COR-L47 (cell line): Measurements from ENCODE around the gene PGD.
"Not testable (repeated sequence)": the region's sequence is repeated elsewhere in the genome, so short reads cannot be mapped to it uniquely, and the experiment has no call there.

Experiments
- DNase-seq: peaks from one replicate; lab custom pipeline; 2025; lab: John Stamatoyannopoulos, UW

Gene PGD

GRCh38 chr1:10437052-10437451 lies 38.2 kb downstream of the PGD start:
- no peak for DNase-seq

- no peak for DNase-seq
Observed at GRCh38 chr1:10438677-10439163, 39.9 kb downstream of the PGD start.

- DNase-seq: no peak
Observed at GRCh38 chr1:10440305-10440704, 41.4 kb downstream of the PGD start.

- no peak for DNase-seq
Observed at GRCh38 chr1:10440794-10441193, 41.9 kb downstream of the PGD start.

- DNase-seq: no peak
Observed at GRCh38 chr1:10444248-10444647, 45.4 kb downstream of the PGD start.

- no peak for DNase-seq
Observed at GRCh38 chr1:10444795-10445397, 46.0 kb downstream of the PGD start.

GRCh38 chr1:10446790-10447422 lies 48.0 kb downstream of the PGD start:
- no peak for DNase-seq

GRCh38 chr1:10449751-10450150 lies 50.9 kb downstream of the PGD start, which contains the start of gene CORT:
CORT (plus strand) TSS chr1:10450031; CDS start chr1:10450224, 193 bp downstream.
- no peak for DNase-seq

- no peak for DNase-seq
Observed at GRCh38 chr1:10450156-10450814, 51.4 kb downstream of the PGD start.

- DNase-seq: no peak
Observed at GRCh38 chr1:10450836-10451235, 52.0 kb downstream of the PGD start.

- DNase-seq: no peak
Observed at GRCh38 chr1:10451287-10451686, 52.4 kb downstream of the PGD start.

- no peak for DNase-seq
Observed at GRCh38 chr1:10456048-10456447, 57.2 kb downstream of the PGD start.

GRCh38 chr1:10456661-10457060 lies 57.8 kb downstream of the PGD start:
- DNase-seq: no peak

GRCh38 chr1:10457462-10457861 lies 58.6 kb downstream of the PGD start:
- DNase-seq: not testable (repeated sequence)

- DNase-seq: no peak
Observed at GRCh38 chr1:10457875-10458274, 59.0 kb downstream of the PGD start.

GRCh38 chr1:10459184-10459583 lies 60.3 kb downstream of the PGD start:
- DNase-seq: no peak

- no peak for DNase-seq
Observed at GRCh38 chr1:10467078-10467477, 68.2 kb downstream of the PGD start.

- no peak for DNase-seq
Observed at GRCh38 chr1:10470043-10470442, 71.2 kb downstream of the PGD start.
